CD4-positive, alpha-beta memory T cell (primary cell): Measurements from ENCODE around the gene MEGF11. TPM values are rescaled to one million over a fixed set of nuclear protein-coding genes. Genes with fewer than 3 reads are reported as not detected.

Source experiments
- CTCF ChIA-PET: fragments of 350-600 bp; sonication (Branson Sonifier 250); formaldehyde crosslinking; loops from one replicate; lab custom pipeline; 2021; ENCODE audit warnings: inconsistent platforms; ENCODE audit not compliant: partially characterized antibody; lab: Charles Lee
- POLR2A ChIA-PET: fragments of 350-600 bp; sonication (Branson Sonifier 250); formaldehyde crosslinking; loops from one replicate; lab custom pipeline; 2021; ENCODE audit not compliant: partially characterized antibody; lab: Charles Lee
- DNase-seq, 5 donors: peaks; one replicate each; pipeline versions ENCODE4 v3.0.0 to v3.0.0-alpha.2; 2020 to 2022; ENCODE audit warnings: mixed read lengths in 1 of 5
- H3K27ac ChIP-seq: one replicate; pipeline ENCODE4 v1.7.0; 2013; ENCODE audit warnings: low read depth, low read length
- H3K27me3 ChIP-seq: 2 replicates; pipeline ENCODE4 v1.7.0; 2013; ENCODE audit warnings: mild to moderate bottlenecking, low read length, moderate library complexity; ENCODE audit not compliant: insufficient read depth
- H3K36me3 ChIP-seq: 2 replicates; pipeline ENCODE4 v1.7.0; 2013; ENCODE audit warnings: mild to moderate bottlenecking, low read length, moderate library complexity; ENCODE audit not compliant: insufficient read depth
- H3K4me1 ChIP-seq: 2 replicates; pipeline ENCODE4 v1.7.0; 2013; ENCODE audit warnings: mild to moderate bottlenecking, low read length, moderate library complexity; ENCODE audit not compliant: insufficient read depth
- H3K4me3 ChIP-seq, 2 donors: one replicate each; pipeline ENCODE4 v1.7.0; 2013; ENCODE audit warnings: low read length in 2 of 2, mild to moderate bottlenecking in 1 of 2
- H3K9me3 ChIP-seq, 2 donors: one replicate each; pipeline ENCODE4 v1.7.0; 2013; ENCODE audit warnings: low read length in 2 of 2, control low read depth in 1 of 2; ENCODE audit not compliant: control insufficient read depth in 1 of 2
- H3K27ac Mint-ChIP-seq, 7 donors: one replicate each; pipeline ENCODE4 v1.8.0; 2020 to 2021; ENCODE audit warnings: mixed read lengths in 7 of 7, mild to moderate bottlenecking in 6 of 7, inconsistent platforms in 3 of 7, moderate library complexity in 3 of 7
- H3K27me3 Mint-ChIP-seq, 2 donors: one replicate each; pipeline ENCODE4 v1.8.0; 2020 to 2021; ENCODE audit warnings: mixed read lengths in 2 of 2
- H3K36me3 Mint-ChIP-seq, 2 donors: one replicate each; pipeline ENCODE4 v1.8.0; 2020 to 2021; ENCODE audit warnings: mixed read lengths in 2 of 2, inconsistent platforms in 1 of 2, mild to moderate bottlenecking in 1 of 2
- H3K4me1 Mint-ChIP-seq, 4 donors: one replicate each; pipeline ENCODE4 v1.8.0; 2020 to 2021; ENCODE audit warnings: mixed read lengths in 4 of 4, mild to moderate bottlenecking in 1 of 4
- H3K4me3 Mint-ChIP-seq, 8 donors: one replicate each; pipeline ENCODE4 v1.8.0; 2020 to 2021; ENCODE audit warnings: mixed read lengths in 8 of 8, mild to moderate bottlenecking in 7 of 8, moderate library complexity in 6 of 8, inconsistent platforms in 3 of 8
- H3K9me3 Mint-ChIP-seq, 8 donors: one replicate each; pipeline ENCODE4 v1.8.0; 2020 to 2021; ENCODE audit warnings: mixed read lengths in 8 of 8, mild to moderate bottlenecking in 5 of 8, inconsistent platforms in 3 of 8, moderate library complexity in 1 of 8
- intact Hi-C: fragments of 100-400 bp; cut with micrococcal nuclease; formaldehyde crosslinking; loops from one replicate; pipeline ENCODE4 v1.15.1; 2023
- microRNA-seq: library from miRNA; unstranded; fragments of <30 nt; microRNA quantifications from one replicate; pipeline ENCODE4 v1.2.0, GENCODE V29; 2021; ENCODE audit warnings: borderline replicate concordance, borderline number of aligned reads, borderline microRNAs expressed, mixed read lengths
- polyA plus RNA-seq, 2 donors: library from polyadenylated mRNA; unstranded; fragments of 300-500 nt; fragmentation: Illumina TruSeq; gene quantifications; one replicate each; pipeline ENCODE4 v1.2.3, GENCODE V29; 2021
- total RNA-seq, 2 experiments: library from RNA; stranded (reverse); gene quantifications; one replicate each; pipeline ENCODE4 v1.2.3, GENCODE V29; 2021

Gene MEGF11
- total and polyA plus RNA-seq, 4 experiments from 2014 or later, result 0.69 TPM; not detected in 3

DNA sequence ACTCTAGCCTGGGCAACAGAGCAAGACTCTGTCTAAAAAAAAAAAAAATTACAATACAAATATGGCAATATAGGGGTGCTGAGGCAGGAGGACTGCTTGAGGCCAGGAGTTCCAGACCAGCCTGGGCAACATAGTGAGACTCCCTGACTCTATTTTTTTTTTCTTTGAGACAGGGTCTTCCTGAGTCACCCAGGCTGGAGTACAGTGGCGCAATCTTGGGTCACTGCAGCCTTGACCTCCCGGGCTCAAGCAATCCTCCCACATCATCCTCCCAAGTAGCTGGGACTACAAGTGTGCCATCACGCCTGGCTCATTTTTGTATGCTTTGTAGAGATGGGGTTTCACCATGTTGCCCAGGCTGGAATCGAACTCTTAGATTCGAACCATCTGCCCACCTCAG is 401.6 kb downstream of the MEGF11 start:
- Mint-ChIP-seq H3K36me3 (no peaks in the 10 kb centered on the region), H3K27ac (no peak overlapping the region), H3K4me3 (no peak overlapping the region), H3K4me1 (peaks cover 2 to 5% (median 3%) of the 10 kb centered on the region in 4 donors), H3K27me3 (peaks cover 2 to 5% of the 10 kb centered on the region in 2 donors), H3K9me3 (no peaks in the 10 kb centered on the region)
- H3K9me3 ChIP-seq, result no peaks in the 10 kb centered on the region
- no peaks in the 10 kb centered on the region for H3K27me3 ChIP-seq
- intact Hi-C loops, result no loop called here
- H3K4me3 ChIP-seq, result no peak overlapping the region
- H3K36me3 ChIP-seq, result no peaks in the 10 kb centered on the region
- H3K27ac ChIP-seq, result no peak overlapping the region
- CTCF ChIA-PET, result interaction anchor here (3.6 kb wide), 1 partner anchor 214 kb away, joined by 33 read pairs; no protein-coding TSS in a partner anchor
- DNase-seq, result no peak
- no peaks in the 10 kb centered on the region for H3K4me1 ChIP-seq
- POLR2A ChIA-PET, result no interaction called here

GRCh38 chr15:65847989-65848388 is 405.6 kb downstream of the MEGF11 start:
- Histone ChIP-seq H3K9me3 (no peaks in the 10 kb centered on the region), H3K36me3 (no peaks in the 10 kb centered on the region), H3K27me3 (no peaks in the 10 kb centered on the region), H3K27ac (no peak overlapping the region), H3K4me3 (no peak overlapping the region), H3K4me1 (no peaks in the 10 kb centered on the region)
- Mint-ChIP-seq H3K4me3 (no peak overlapping the region), H3K27me3 (peaks cover 2 to 5% of the 10 kb centered on the region in 2 donors), H3K36me3 (no peaks in the 10 kb centered on the region), H3K9me3 (no peaks in the 10 kb centered on the region), H3K4me1 (peaks cover 0 to 1% (median 0%) of the 10 kb centered on the region in 4 donors), H3K27ac (no peak overlapping the region)
- ChIA-PET CTCF (interaction anchor here (0.7 to 1.7 kb wide), 2 partner anchors 9 to 54 kb away, joined by 3 to 8 read pairs; no protein-coding TSS in a partner anchor), POLR2A (no interaction called here)
- intact Hi-C loops, result no loop called here
- no peak for DNase-seq

- intact Hi-C loops, result no loop called here
- no peak for DNase-seq
- peaks cover 0 to 1% (median 0%) of the 10 kb centered on the region in 4 donors for H3K4me1 Mint-ChIP-seq
- no peaks in the 10 kb centered on the region for H3K36me3 Mint-ChIP-seq
- Histone ChIP-seq H3K9me3 (no peaks in the 10 kb centered on the region), H3K4me1 (no peaks in the 10 kb centered on the region), H3K36me3 (no peaks in the 10 kb centered on the region), H3K27ac (no peak overlapping the region), H3K27me3 (no peaks in the 10 kb centered on the region), H3K4me3 (no peak overlapping the region)
- CTCF ChIA-PET, result interaction anchor here (0.6 to 1.4 kb wide), 4 partner anchors 11 to 81 kb away, joined by 3 to 7 read pairs (median 4); no protein-coding TSS in a partner anchor
- H3K4me3 Mint-ChIP-seq, result no peak overlapping the region
- H3K9me3 Mint-ChIP-seq, result no peaks in the 10 kb centered on the region
- POLR2A ChIA-PET, result no interaction called here
- no peak overlapping the region for H3K27ac Mint-ChIP-seq
- H3K27me3 Mint-ChIP-seq, result peaks cover 2 to 3% of the 10 kb centered on the region in 2 donors
These were observed 407.6 kb downstream of the MEGF11 start for GRCh38 chr15:65845826-65846519.

Small RNA genes within 50 kb of the gene (microRNA-seq; reads per million reads assigned to microRNA genes)
- gene MIR4311, result not detected

Other genes starting within 250 kb of the MEGF11 start
- 10 to 100 TPM; 36.8 to 40.3 TPM for gene DIS3L, start 39.8 kb upstream of the MEGF11 start, total RNA-seq
- 10 to 100 TPM; 32.4 to 35.6 TPM for gene DIS3L, start 39.8 kb upstream of the MEGF11 start, polyA plus RNA-seq
- 1 to 10 TPM; 5.9 to 9.0 TPM for gene TIPIN, start 102.9 kb upstream of the MEGF11 start, total RNA-seq
- gene TIPIN, start 102.9 kb upstream of the MEGF11 start, polyA plus RNA-seq, result 1 to 10 TPM; 5.0 to 6.9 TPM
- gene MAP2K1, start 133.2 kb upstream of the MEGF11 start, total RNA-seq, result 10 to 100 TPM; 54.0 to 54.9 TPM
- 10 to 100 TPM; 44.9 to 71.2 TPM for gene MAP2K1, start 133.2 kb upstream of the MEGF11 start, polyA plus RNA-seq
- 10 to 100 TPM; 32.5 to 36.6 TPM for gene SNAPC5, start 244.0 kb upstream of the MEGF11 start, total RNA-seq
- gene SNAPC5, start 244.0 kb upstream of the MEGF11 start, polyA plus RNA-seq, result 10 to 100 TPM; 58.2 to 76.1 TPM